OCI-LY3 (cell line): ENCODE data around the gene CHEK1.

ENCODE experiments used
- H2AFZ ChIP-seq: fragments of 200-600, 300-600 bp; shearing (Covaris generic); 2 replicates; pipeline ENCODE4 v1.6.0; 2014; ENCODE audit warnings: antibody characterized with exemption, low read depth, low read length
- H3K27ac ChIP-seq: fragments of 200-600, 300-600 bp; sonication (generic); 2 replicates; pipeline ENCODE4 v1.5.1; 2014; ENCODE audit warnings: mild to moderate bottlenecking, low read length, moderate library complexity, mixed read lengths
- H3K27me3 ChIP-seq: fragments of 200-600, 300-600 bp; sonication (generic); 2 replicates; pipeline ENCODE4 v1.6.1; 2014; ENCODE audit warnings: low read depth, low read length, mixed read lengths
- H3K36me3 ChIP-seq: fragments of 200-600, 300-600 bp; sonication (generic); replicated peaks from 2 replicates; pipeline ENCODE3; 2014; ENCODE audit warnings: low read depth, low read length, mixed read lengths
- H3K4me1 ChIP-seq: fragments of 300-600, 200-600 bp; sonication (generic); 2 replicates; pipeline ENCODE4 v1.6.1; 2014; ENCODE audit warnings: low read length, mixed read lengths
- H3K4me2 ChIP-seq: fragments of 200-600, 300-600 bp; sonication (generic); 2 replicates; pipeline ENCODE4 v1.6.1; 2014; ENCODE audit warnings: low read length, mixed read lengths
- H3K4me3 ChIP-seq: fragments of 300-600, 200-600 bp; sonication (generic); 2 replicates; pipeline ENCODE4 v1.5.1; 2014; ENCODE audit warnings: antibody characterized with exemption, mild to moderate bottlenecking, low read length, moderate library complexity
- H3K79me2 ChIP-seq: fragments of 300-600, 200-600 bp; shearing (Covaris generic); 2 replicates; pipeline ENCODE4 v1.6.1; 2014; ENCODE audit warnings: mild to moderate bottlenecking, low read length, mixed read lengths
- H3K9ac ChIP-seq: fragments of 300-600, 200-600 bp; shearing (Covaris generic); 2 replicates; pipeline ENCODE4 v1.6.0; 2014; ENCODE audit warnings: mild to moderate bottlenecking, low read length, moderate library complexity
- H3K9me3 ChIP-seq: fragments of 200-600, 300-600 bp; shearing (Covaris generic); 2 replicates; pipeline ENCODE4 v1.6.1; 2014; ENCODE audit warnings: low read length, mixed read lengths; ENCODE audit not compliant: insufficient read depth
- H4K20me1 ChIP-seq: fragments of 200-600, 300-600 bp; sonication (generic); 2 replicates; pipeline ENCODE4 v1.6.1; 2016; ENCODE audit warnings: low read length, mixed read lengths; ENCODE audit not compliant: insufficient read depth
- EZH2phosphoT487 ChIP-seq: fragments of 200-600 bp; shearing (Covaris generic); IDR thresholded peaks from 2 replicates; pipeline ENCODE4 v1.6.1; 2018; ENCODE audit warnings: antibody characterized with exemption, mixed run types, low read depth
- TF ChIP-seq, protein P1 (sequence below): fragments of 200-600, 300-600 bp; sonication (generic); IDR thresholded peaks from 2 replicates; pipeline ENCODE4 v1.5.1; 2014; ENCODE audit warnings: antibody characterized with exemption, low read length, low read depth

Gene CHEK1

DNA sequence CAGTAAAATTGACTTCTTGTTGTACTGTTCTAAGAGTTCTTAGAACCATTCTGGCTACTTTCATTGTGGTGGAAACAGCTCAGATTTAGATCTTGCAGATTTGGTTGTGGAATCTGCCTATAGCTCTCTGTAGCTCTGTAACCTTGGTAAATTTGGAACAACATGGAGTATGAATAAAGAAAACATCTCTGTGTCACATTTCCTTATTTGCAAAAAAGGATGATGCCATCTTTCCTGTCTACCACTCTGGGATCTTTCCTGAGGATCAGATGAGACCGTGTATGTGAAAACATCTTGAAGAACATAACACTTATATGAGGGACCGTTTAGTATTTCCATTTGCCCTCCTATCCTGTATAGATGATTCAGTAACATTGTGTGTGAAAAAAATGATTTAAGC lies 46.6 kb downstream of the CHEK1 start:
- Histone ChIP-seq H3K79me2 (peaks cover 21% of the 10 kb centered on the region), H3K27me3 (no peaks in the 10 kb centered on the region), H3K4me1 (no peaks in the 10 kb centered on the region), H3K9me3 (no peaks in the 10 kb centered on the region), H4K20me1 (peaks cover 10% of the 10 kb centered on the region; the same call in 1 of the 2 replicates), H3K27ac (no peak overlapping the region), H3K4me3 (no peak overlapping the region), H3K9ac (no peak overlapping the region), H3K36me3 (peaks cover 53% of the 10 kb centered on the region), H3K4me2 (no peak overlapping the region), H2AFZ (no peak overlapping the region)
- TF ChIP-seq EZH2phosphoT487: no peak
- TF ChIP-seq, protein P1, sequence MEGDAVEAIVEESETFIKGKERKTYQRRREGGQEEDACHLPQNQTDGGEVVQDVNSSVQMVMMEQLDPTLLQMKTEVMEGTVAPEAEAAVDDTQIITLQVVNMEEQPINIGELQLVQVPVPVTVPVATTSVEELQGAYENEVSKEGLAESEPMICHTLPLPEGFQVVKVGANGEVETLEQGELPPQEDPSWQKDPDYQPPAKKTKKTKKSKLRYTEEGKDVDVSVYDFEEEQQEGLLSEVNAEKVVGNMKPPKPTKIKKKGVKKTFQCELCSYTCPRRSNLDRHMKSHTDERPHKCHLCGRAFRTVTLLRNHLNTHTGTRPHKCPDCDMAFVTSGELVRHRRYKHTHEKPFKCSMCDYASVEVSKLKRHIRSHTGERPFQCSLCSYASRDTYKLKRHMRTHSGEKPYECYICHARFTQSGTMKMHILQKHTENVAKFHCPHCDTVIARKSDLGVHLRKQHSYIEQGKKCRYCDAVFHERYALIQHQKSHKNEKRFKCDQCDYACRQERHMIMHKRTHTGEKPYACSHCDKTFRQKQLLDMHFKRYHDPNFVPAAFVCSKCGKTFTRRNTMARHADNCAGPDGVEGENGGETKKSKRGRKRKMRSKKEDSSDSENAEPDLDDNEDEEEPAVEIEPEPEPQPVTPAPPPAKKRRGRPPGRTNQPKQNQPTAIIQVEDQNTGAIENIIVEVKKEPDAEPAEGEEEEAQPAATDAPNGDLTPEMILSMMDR: no peak

DNA sequence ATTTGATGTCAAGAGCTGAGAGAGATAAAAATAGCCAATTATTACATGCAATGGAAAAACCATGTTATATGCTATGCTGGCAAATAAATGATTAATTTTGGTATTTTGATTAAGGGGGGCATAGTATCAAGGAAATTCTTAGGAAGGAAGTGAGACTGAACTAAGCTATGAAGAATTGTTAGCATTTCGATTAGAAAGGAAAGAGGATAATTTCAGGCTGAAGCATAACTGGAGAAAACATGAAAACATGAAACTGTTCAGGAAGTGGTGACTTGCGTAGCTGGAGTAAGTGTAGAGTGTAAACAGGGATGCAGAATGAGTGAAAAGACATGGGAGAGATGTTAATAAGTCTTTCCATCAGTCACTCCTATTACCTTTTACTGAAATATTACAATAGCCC lies 49.2 kb downstream of the CHEK1 start:
- Histone ChIP-seq H3K4me2 (no peak overlapping the region), H3K9ac (no peak overlapping the region), H3K4me3 (no peak overlapping the region), H3K27ac (no peak overlapping the region), H4K20me1 (peaks cover 4% of the 10 kb centered on the region; the same call in 1 of the 2 replicates), H3K36me3 (peaks cover 56% of the 10 kb centered on the region), H3K9me3 (no peaks in the 10 kb centered on the region), H3K27me3 (no peaks in the 10 kb centered on the region), H3K79me2 (peaks cover under 1% of the 10 kb centered on the region), H2AFZ (no peak overlapping the region), H3K4me1 (no peaks in the 10 kb centered on the region)
- no peak for TF ChIP-seq EZH2phosphoT487
- TF ChIP-seq, protein P1: no peak

DNA sequence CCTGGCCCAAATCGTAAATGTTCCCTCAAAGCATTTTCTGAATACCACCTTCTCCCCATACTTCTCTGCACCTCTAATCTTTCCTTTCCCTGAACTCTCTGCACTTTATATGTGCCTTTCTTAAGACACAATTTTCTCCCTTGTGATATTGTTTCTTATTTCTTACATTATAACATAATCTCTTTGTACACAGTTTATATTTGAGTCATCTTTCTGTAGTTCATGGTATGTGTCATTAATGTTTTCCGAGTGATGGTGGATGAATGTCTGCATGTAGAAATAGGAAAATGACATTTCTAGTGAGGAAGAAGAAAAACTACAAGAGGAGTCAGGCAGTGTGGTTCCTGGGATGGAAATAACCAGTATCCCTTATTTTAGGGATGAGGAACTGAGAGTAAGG lies 50.2 kb downstream of the CHEK1 start:
- Histone ChIP-seq H3K4me2 (no peak overlapping the region), H3K4me3 (no peak overlapping the region), H4K20me1 (peaks cover 4% of the 10 kb centered on the region; the same call in 1 of the 2 replicates), H3K79me2 (no peaks in the 10 kb centered on the region; the same call in 1 of the 2 replicates), H2AFZ (no peak overlapping the region), H3K9ac (no peak overlapping the region), H3K27me3 (no peaks in the 10 kb centered on the region), H3K9me3 (no peaks in the 10 kb centered on the region), H3K4me1 (no peaks in the 10 kb centered on the region), H3K36me3 (peaks cover 60% of the 10 kb centered on the region), H3K27ac (no peak overlapping the region)
- TF ChIP-seq EZH2phosphoT487: no peak
- TF ChIP-seq, protein P1: no peak

DNA sequence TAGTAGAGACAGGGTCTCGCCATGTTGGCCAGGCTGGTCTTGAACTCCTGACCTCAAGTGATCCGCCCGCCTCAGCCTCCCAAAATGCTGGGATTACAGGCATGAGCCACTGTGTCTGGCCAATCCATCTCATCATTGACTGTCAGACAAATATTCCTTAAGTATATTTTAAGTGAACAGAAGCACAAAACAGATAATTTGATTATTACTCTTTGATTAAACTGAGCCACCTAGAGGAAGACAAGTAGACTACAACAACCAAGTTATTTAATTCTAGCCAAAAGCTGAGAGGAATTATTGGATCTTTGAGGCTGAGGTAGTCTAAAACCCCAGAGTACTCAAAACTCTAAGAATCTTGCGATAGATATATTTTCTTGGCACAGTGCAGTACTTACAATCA lies 54.4 kb downstream of the CHEK1 start:
- peaks cover 52% of the 10 kb centered on the region for H3K36me3 ChIP-seq
- no peak overlapping the region for H3K27ac ChIP-seq
- no peak for TF ChIP-seq EZH2phosphoT487
- TF ChIP-seq, protein P1: peak; percentile 16; the same call in 1 of the 2 replicates

More for the DNA sequence above, 54.4 kb downstream of the CHEK1 start:
- Histone ChIP-seq H3K27me3 (no peaks in the 10 kb centered on the region), H2AFZ (no peak overlapping the region), H3K4me3 (no peak overlapping the region), H3K9me3 (no peaks in the 10 kb centered on the region), H3K79me2 (no peaks in the 10 kb centered on the region), H3K4me2 (no peak overlapping the region), H3K4me1 (no peaks in the 10 kb centered on the region), H3K9ac (no peak overlapping the region), H4K20me1 (no peaks in the 10 kb centered on the region)
